Omental fat pad (tissue), 4 donors: ENCODE measurements around the gene CNKSR3. TPM values are rescaled to one million over a fixed set of nuclear protein-coding genes. Genes with fewer than 3 reads are reported as not detected.
A peak's percentile ranks its signal among the peaks of the same experiment; 100 is the strongest.
"Not testable (repeated sequence)": the region's sequence is repeated elsewhere in the genome, so short reads cannot be mapped to it uniquely, and the experiment has no call there.

Experiments
- ATAC-seq: fragments of 150-250 bp; one replicate; pipeline ENCODE4 v1.9.1; 2016; ENCODE audit warnings: mild to moderate bottlenecking, moderate library complexity; ENCODE audit not compliant: low FRiP score
- DNase-seq: peaks from one replicate; pipeline ENCODE4 v3.0.0-alpha.2; 2019; ENCODE audit warnings: low spot score
- total RNA-seq, 4 donors: library from RNA; depleted of rRNA; stranded (reverse); fragments of >200 nt; gene quantifications; one replicate each; pipeline ENCODE4 v1.1.0, GENCODE V29; 2016
- TF ChIP-seq, protein P1 (sequence below), 3 donors: fragments of 450-650 bp; IDR thresholded peaks; one replicate each; pipeline ENCODE4 v1.5.1; 2016 to 2017; ENCODE audit warnings: antibody characterized with exemption in 3 of 3, mild to moderate bottlenecking in 3 of 3, moderate library complexity in 2 of 3

CNKSR3 gene
- total RNA-seq, 4 donors from 2014 or later: 3.9 to 13.8 (median 5.5) TPM

- DNase-seq: no peak
- no peak for ATAC-seq
- TF ChIP-seq, protein P1, sequence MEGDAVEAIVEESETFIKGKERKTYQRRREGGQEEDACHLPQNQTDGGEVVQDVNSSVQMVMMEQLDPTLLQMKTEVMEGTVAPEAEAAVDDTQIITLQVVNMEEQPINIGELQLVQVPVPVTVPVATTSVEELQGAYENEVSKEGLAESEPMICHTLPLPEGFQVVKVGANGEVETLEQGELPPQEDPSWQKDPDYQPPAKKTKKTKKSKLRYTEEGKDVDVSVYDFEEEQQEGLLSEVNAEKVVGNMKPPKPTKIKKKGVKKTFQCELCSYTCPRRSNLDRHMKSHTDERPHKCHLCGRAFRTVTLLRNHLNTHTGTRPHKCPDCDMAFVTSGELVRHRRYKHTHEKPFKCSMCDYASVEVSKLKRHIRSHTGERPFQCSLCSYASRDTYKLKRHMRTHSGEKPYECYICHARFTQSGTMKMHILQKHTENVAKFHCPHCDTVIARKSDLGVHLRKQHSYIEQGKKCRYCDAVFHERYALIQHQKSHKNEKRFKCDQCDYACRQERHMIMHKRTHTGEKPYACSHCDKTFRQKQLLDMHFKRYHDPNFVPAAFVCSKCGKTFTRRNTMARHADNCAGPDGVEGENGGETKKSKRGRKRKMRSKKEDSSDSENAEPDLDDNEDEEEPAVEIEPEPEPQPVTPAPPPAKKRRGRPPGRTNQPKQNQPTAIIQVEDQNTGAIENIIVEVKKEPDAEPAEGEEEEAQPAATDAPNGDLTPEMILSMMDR (IDR thresholded peaks at IDR 0.05): no peak
These were observed 38.7 kb upstream of the CNKSR3 start for GRCh38 chr6:154549179-154549578.

- ATAC-seq (peak; percentile 48), DNase-seq (no peak)
- TF ChIP-seq, protein P1 (IDR thresholded peaks at IDR 0.05): no peak
These were observed 37.8 kb upstream of the CNKSR3 start for GRCh38 chr6:154548130-154548830.

- ATAC-seq (no peak), DNase-seq (no peak)
- TF ChIP-seq, protein P1 (IDR thresholded peaks at IDR 0.05): no peak
These were observed 33.1 kb upstream of the CNKSR3 start for GRCh38 chr6:154543628-154544027.

DNA sequence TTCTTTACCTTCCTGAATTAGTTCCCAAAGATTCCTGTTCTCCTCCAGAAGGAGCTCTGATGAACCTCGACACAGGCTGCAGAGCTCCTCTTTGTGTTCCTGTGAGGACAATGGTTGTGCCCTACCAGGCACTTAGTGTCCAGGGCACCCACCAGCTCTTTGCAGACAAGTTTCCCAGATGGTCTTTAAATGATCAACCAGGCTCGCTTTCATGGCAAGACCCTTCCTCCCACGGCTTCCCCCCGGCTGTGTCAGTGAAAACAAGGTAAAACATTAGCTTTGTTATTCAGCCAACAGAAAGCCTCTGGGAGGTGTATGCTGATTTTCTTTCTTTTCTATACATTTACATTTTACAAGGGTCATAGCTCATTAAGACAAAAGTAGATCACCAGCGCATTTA lies 32.3 kb upstream of the CNKSR3 start:
- DNase-seq (no peak), ATAC-seq (no peak)
- TF ChIP-seq, protein P1 (IDR thresholded peaks at IDR 0.05): no peak

DNA sequence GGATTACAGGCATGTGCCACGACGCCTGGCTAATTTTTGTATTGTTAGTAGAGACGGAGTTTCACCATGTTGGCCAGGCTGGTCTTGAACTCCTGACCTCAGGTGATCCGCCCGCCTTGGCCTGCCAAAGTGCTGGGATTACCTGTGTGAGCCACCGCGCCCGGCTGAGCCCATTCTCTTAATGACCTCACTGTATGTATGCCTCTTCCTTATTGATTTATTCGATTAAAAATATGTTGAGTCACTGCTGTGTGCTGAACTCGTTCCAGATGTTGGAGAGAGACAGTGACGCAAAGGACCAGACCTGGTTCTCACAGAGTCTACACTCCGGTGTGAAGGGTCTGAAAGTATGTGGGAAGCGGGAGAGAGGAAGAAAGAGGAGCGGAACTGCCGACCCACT lies 31.4 kb upstream of the CNKSR3 start:
- ATAC-seq, DNase-seq: not testable (repeated sequence)

DNA sequence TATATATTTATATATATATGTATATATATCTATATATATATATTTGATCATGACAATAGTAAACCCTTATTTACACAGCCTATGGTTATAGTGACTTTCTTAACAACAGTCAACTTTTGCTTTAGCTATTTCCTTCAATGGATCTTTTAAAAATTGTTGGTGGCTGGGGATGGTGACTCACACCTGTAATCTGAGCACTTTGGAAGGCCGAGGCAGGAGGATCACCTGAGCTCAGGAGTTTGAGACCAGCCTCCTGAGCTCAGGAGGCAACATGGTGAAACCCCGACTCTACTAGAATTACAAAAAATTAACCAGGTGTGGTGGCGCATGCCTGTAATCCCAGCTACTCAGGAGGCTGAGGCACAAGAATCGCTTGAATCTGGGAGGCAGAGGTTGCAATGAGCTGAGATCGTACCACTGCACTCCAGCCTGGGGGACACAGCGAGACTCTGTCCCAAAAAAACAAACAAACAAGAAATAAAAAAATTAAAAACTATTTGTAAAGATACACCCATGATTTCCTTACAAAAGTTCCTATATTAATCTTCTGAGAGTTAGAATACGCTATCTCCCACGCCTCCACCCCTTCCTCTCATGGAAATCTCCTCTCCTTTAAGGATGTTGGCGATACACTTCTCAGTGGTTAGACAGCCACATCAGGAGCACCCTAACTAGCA lies 29.2 kb upstream of the CNKSR3 start:
- DNase-seq (no peak), ATAC-seq (no peak)
- TF ChIP-seq, protein P1 (IDR thresholded peaks at IDR 0.05): no peak

DNA sequence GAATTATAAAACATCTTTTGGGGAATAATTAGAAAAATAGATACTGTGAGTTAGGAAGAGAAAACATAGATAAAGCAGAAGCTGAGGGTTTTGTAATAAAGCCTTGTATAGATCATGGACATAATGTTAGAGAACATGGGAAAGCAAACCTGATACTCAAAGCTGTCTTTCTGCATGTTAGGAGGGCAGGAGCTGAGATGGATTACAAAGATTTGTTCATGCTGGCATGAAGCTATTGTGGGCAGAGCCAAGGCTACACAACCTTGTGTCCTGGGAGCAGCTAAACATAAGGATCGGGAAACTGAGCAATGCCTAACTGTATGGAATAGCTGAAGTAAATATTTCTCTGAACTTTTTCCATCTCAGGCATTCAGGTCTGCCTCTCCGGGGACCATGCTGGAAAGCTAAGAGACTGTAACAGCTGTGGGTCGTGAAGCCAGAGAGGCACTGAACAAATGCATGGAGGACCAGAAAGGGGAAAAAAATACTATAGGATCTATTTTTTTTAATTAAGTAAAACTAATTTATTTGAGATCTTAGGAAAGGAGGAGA lies 28.2 kb upstream of the CNKSR3 start:
- no peak for ATAC-seq
- DNase-seq: no peak
- TF ChIP-seq, protein P1 (IDR thresholded peaks at IDR 0.05): no peak
